ENCODE results near the gene FANCC. TPM values are rescaled to one million over a fixed set of nuclear protein-coding genes. Genes with fewer than 3 reads are reported as not detected.
"Not testable (repeated sequence)": the region's sequence is repeated elsewhere in the genome, so short reads cannot be mapped to it uniquely, and the experiment has no call there.

Gene FANCC
- total RNA-seq, 2 donors from 2014 or later: 17.6 to 23.5 TPM

DNA sequence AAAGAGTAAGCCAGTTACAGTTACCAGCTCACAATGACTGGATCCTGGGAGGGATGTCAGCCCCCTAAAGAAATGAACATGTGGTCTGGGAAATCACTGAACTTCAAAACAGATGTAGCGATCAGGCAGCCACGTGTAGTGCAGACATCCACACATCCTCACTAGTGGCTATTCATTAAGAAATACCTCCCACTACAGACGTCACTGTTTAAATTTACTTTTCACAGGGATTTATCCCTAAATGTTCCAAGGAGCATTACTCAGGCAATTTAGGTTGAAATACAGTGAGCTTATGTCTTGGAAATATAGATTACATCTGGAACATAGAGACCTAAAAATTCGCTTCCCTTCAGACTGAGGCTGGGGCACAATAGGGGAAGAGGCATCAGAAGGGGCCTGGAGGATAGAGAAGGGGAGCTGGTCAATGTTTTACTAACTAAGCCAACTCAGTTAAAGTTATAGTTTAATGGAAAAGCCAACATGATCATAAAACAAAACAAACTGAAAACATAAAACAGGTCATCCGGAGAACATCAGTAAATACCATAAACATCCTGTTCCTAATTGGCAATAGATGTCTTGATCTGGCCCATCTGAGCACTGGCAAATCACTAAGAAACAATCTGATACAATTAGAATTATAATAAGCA lies 92.3 kb downstream of the FANCC start:
- H3K9me3 Mint-ChIP-seq: no peaks in the 10 kb centered on the region
- H3K4me1 Mint-ChIP-seq: no peaks in the 10 kb centered on the region
- Histone ChIP-seq H3K36me3 (ENCODE audit: control insufficient read depth, insufficient read depth, low read length) (no peaks in the 10 kb centered on the region), H3K4me1 (ENCODE audit: control insufficient read depth, insufficient read depth, low read length) (no peaks in the 10 kb centered on the region), H3K27ac (ENCODE audit: low read depth, low read length) (no peak overlapping the region), H3K4me3 (ENCODE audit: low read length) (no peak overlapping the region), H3K9me3 (ENCODE audit: control insufficient read depth, low read length) (no peaks in the 10 kb centered on the region), H3K9ac (ENCODE audit: extremely low read depth, low read length, poor library complexity, severe bottlenecking) (no peak overlapping the region), H3K27me3 (ENCODE audit: control insufficient read depth, insufficient read depth, low read length, poor library complexity, severe bottlenecking) (no peaks in the 10 kb centered on the region)
- TF ChIP-seq, protein P1, sequence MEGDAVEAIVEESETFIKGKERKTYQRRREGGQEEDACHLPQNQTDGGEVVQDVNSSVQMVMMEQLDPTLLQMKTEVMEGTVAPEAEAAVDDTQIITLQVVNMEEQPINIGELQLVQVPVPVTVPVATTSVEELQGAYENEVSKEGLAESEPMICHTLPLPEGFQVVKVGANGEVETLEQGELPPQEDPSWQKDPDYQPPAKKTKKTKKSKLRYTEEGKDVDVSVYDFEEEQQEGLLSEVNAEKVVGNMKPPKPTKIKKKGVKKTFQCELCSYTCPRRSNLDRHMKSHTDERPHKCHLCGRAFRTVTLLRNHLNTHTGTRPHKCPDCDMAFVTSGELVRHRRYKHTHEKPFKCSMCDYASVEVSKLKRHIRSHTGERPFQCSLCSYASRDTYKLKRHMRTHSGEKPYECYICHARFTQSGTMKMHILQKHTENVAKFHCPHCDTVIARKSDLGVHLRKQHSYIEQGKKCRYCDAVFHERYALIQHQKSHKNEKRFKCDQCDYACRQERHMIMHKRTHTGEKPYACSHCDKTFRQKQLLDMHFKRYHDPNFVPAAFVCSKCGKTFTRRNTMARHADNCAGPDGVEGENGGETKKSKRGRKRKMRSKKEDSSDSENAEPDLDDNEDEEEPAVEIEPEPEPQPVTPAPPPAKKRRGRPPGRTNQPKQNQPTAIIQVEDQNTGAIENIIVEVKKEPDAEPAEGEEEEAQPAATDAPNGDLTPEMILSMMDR (conservative IDR thresholded peaks at IDR 0.05): no peak
- no peaks in the 10 kb centered on the region for H3K27me3 Mint-ChIP-seq (ENCODE audit: insufficient read depth)
- no peak for DNase-seq
- 93 to 96% methylated on average over 3 to 5 of the region's 5 CpGs for WGBS, 2 experiments (ENCODE audit: insufficient coverage in 1 of 2, insufficient read length in 1 of 2)
- no peak overlapping the region for H3K27ac Mint-ChIP-seq
- H3K36me3 Mint-ChIP-seq (ENCODE audit: low read depth): peaks cover 7% of the 10 kb centered on the region
- H3K4me3 Mint-ChIP-seq: no peak overlapping the region

DNA sequence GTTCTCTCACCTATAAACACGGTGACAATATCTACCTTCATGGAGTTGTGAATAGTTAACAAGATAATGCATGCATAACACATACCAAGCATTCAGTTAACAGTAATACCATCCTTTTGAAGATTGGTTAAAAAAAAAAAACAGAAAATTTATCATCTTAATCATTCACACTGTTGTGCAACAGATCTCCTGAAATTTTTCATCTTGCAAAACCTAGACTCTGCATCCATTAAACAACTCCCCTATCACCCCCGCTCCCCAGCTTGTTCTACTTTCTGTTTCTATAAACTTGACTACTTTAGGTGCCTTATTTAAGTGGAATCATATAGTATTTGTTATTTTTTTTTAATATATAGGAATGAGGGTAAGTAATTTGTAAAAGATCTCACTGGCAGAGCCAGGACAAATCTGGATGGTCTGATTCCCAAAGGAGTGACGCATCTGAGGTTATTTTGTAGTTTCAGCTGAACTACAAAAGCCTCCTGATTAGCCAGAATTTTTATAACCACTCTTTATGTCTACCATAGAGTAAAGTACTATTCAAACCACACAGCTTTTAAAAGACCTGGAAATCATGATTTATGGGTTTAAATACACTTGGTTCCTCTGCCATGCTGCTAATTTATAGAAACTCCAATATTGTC lies 93.0 kb downstream of the FANCC start:
- Histone ChIP-seq H3K36me3 (ENCODE audit: control insufficient read depth, insufficient read depth, low read length) (no peaks in the 10 kb centered on the region), H3K4me1 (ENCODE audit: control insufficient read depth, insufficient read depth, low read length) (no peaks in the 10 kb centered on the region), H3K9me3 (ENCODE audit: control insufficient read depth, low read length) (no peaks in the 10 kb centered on the region), H3K4me3 (ENCODE audit: low read length) (no peak overlapping the region), H3K27ac (ENCODE audit: low read depth, low read length) (no peak overlapping the region), H3K27me3 (ENCODE audit: control insufficient read depth, insufficient read depth, low read length, poor library complexity, severe bottlenecking) (no peaks in the 10 kb centered on the region), H3K9ac (ENCODE audit: extremely low read depth, low read length, poor library complexity, severe bottlenecking) (no peak overlapping the region)
- no peak overlapping the region for H3K27ac Mint-ChIP-seq
- TF ChIP-seq, protein P1 (conservative IDR thresholded peaks at IDR 0.05): no peak
- H3K4me1 Mint-ChIP-seq: no peaks in the 10 kb centered on the region
- no peaks in the 10 kb centered on the region for H3K9me3 Mint-ChIP-seq
- H3K27me3 Mint-ChIP-seq (ENCODE audit: insufficient read depth): no peaks in the 10 kb centered on the region
- WGBS, 2 experiments (ENCODE audit: insufficient coverage in 1 of 2, insufficient read length in 1 of 2): 67 to 87% methylated on average over 1 to 3 of the region's 3 CpGs
- no peak for DNase-seq
- no peak overlapping the region for H3K4me3 Mint-ChIP-seq
- H3K36me3 Mint-ChIP-seq (ENCODE audit: low read depth): peaks cover 5% of the 10 kb centered on the region

DNA sequence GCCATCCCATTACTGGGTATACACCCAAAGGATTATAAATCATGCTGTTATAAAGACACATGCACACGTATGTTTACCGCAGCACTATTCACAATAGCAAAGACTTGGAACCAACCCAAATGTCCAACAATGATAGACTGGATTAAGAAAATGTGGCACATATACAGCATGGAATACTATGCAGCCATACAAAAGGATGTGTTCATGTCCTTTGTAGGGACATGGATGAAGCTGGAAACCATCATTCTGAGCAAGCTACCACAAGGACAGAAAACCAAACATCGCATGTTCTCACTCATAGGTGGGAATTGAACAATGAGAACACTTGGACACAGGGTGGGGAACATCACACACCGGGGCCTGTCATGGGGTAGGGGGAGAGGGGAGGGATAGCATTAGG lies 97.2 kb downstream of the FANCC start:
- not testable (repeated sequence) for H3K36me3 Mint-ChIP-seq (ENCODE audit: low read depth); H3K9ac ChIP-seq (ENCODE audit: extremely low read depth, low read length, poor library complexity, severe bottlenecking); H3K9me3 ChIP-seq (ENCODE audit: control insufficient read depth, low read length); H3K4me1 ChIP-seq (ENCODE audit: control insufficient read depth, insufficient read depth, low read length); H3K4me1 Mint-ChIP-seq; H3K4me3 Mint-ChIP-seq; H3K27ac Mint-ChIP-seq; H3K36me3 ChIP-seq (ENCODE audit: control insufficient read depth, insufficient read depth, low read length); H3K27me3 ChIP-seq (ENCODE audit: control insufficient read depth, insufficient read depth, low read length, poor library complexity, severe bottlenecking); H3K9me3 Mint-ChIP-seq; H3K27me3 Mint-ChIP-seq (ENCODE audit: insufficient read depth); DNase-seq; H3K4me3 ChIP-seq (ENCODE audit: low read length); H3K27ac ChIP-seq (ENCODE audit: low read depth, low read length)
- WGBS, 2 experiments (ENCODE audit: insufficient coverage in 1 of 2, insufficient read length in 1 of 2): 95% methylated on average over 4 of the region's 4 CpGs; no CpG with 5 or more reads in 1 of the 2 experiments
